ENCODE results near the gene U2AF2.
"Not testable (repeated sequence)": the region's sequence is repeated elsewhere in the genome, so short reads cannot be mapped to it uniquely, and the experiment has no call there.

U2AF2 gene

GRCh38 chr19:55717251-55717650 lies 62.4 kb downstream of the U2AF2 start:
- no peak for DNase-seq (ENCODE audit: low spot score)
- TF ChIP-seq, protein P1, sequence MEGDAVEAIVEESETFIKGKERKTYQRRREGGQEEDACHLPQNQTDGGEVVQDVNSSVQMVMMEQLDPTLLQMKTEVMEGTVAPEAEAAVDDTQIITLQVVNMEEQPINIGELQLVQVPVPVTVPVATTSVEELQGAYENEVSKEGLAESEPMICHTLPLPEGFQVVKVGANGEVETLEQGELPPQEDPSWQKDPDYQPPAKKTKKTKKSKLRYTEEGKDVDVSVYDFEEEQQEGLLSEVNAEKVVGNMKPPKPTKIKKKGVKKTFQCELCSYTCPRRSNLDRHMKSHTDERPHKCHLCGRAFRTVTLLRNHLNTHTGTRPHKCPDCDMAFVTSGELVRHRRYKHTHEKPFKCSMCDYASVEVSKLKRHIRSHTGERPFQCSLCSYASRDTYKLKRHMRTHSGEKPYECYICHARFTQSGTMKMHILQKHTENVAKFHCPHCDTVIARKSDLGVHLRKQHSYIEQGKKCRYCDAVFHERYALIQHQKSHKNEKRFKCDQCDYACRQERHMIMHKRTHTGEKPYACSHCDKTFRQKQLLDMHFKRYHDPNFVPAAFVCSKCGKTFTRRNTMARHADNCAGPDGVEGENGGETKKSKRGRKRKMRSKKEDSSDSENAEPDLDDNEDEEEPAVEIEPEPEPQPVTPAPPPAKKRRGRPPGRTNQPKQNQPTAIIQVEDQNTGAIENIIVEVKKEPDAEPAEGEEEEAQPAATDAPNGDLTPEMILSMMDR (conservative IDR thresholded peaks at IDR 0.05; ENCODE audit: low read depth), result no peak
- ChIA-PET CTCF (interaction anchor here (0.6 kb wide), 1 partner anchor 95 kb away, joined by 3 read pairs; no protein-coding TSS in a partner anchor), POLR2A (ENCODE audit: low non-redundant PET) (no interaction called here)
- no peak overlapping the region for H3K27ac ChIP-seq

- DNase-seq (ENCODE audit: low spot score); POLR2A ChIA-PET (ENCODE audit: low non-redundant PET); H3K27ac ChIP-seq; CTCF ChIA-PET: not testable (repeated sequence)
Measured at GRCh38 chr19:55717879-55718711, 63.3 kb downstream of the U2AF2 start.

- POLR2A ChIA-PET (ENCODE audit: low non-redundant PET), result no interaction called here
- CTCF ChIA-PET, result no interaction called here
Measured at GRCh38 chr19:55720214-55720746, 65.4 kb downstream of the U2AF2 start.

DNA sequence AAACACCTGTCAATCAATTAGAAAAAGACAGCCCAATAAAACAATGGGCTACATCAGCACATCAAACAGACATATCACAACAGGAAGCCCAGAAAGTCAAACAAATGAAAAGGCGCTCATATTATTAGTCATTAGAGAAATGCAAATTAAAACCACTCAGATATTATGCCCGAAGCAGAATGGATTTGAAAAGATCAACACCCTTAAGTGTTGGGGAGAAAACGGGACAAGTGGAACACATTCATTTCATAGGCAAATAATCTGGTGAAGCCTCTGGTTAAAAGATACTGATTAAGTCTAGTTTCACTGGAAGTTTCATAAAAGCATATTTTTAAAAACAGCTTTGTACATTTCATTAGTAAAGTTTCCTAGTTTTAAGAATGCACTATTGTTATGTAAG lies 66.0 kb downstream of the U2AF2 start:
- ChIA-PET CTCF (no interaction called here), POLR2A (ENCODE audit: low non-redundant PET) (no interaction called here)
- TF ChIP-seq, protein P1 (conservative IDR thresholded peaks at IDR 0.05; ENCODE audit: low read depth), result no peak
- no peak overlapping the region for H3K27ac ChIP-seq
- DNase-seq (ENCODE audit: low spot score), result no peak

More at GRCh38 chr19:55720214-55720746, 65.4 kb downstream of the U2AF2 start:
- no peak for DNase-seq (ENCODE audit: low spot score)
- H3K27ac ChIP-seq, result no peak overlapping the region
- TF ChIP-seq, protein P1 (conservative IDR thresholded peaks at IDR 0.05; ENCODE audit: low read depth), result no peak

DNA sequence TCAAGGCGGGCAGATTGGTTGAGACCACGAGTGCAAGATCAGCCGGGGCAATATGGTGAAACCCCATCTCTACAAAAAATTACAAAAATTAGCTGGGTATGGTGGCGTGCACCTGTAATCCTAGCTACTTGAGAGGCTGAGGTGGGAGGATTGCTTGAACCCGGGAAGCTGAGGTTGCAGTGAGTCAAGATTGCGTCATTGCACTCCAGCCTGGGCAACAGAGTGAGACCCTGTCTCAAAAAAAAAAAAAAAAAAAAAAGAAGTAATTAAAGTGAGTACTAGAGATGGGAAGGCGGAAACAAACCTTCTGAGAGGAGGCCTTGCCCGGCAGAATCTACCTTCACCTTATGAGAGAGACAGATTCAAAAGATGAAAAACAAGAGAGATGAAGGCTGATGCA lies 68.7 kb downstream of the U2AF2 start:
- H3K27ac ChIP-seq, result no peak overlapping the region
- ChIA-PET POLR2A (ENCODE audit: low non-redundant PET) (no interaction called here), CTCF (no interaction called here)
- DNase-seq (ENCODE audit: low spot score), result no peak
- TF ChIP-seq, protein P1 (conservative IDR thresholded peaks at IDR 0.05; ENCODE audit: low read depth), result no peak

Measured in RWPE1 (cell line).